DMS114 treated with DMSO at 0.1 percent for 48 hours (cell line): ENCODE measurements around the gene LKAAEAR1.
A peak's percentile ranks its signal among the peaks of the same experiment; 100 is the strongest.

Experiments used
- DNase-seq: peaks from one replicate; lab custom pipeline; 2025; ENCODE audit not compliant: unreplicated experiment; lab: John Stamatoyannopoulos, UW

Gene LKAAEAR1

GRCh38 chr20:64068386-64069208 lies 15.6 kb downstream of the LKAAEAR1 start:
- DNase-seq: no peak

GRCh38 chr20:64067733-64068307 lies 16.4 kb downstream of the LKAAEAR1 start:
- no peak for DNase-seq

- DNase-seq: no peak
These were observed 17.1 kb downstream of the LKAAEAR1 start for GRCh38 chr20:64067005-64067632.

- no peak for DNase-seq
These were observed 18.2 kb downstream of the LKAAEAR1 start for GRCh38 chr20:64065974-64066343.

- DNase-seq: no peak
These were observed 18.9 kb downstream of the LKAAEAR1 start for GRCh38 chr20:64065062-64065973.

GRCh38 chr20:64064145-64064698 lies 20.0 kb downstream of the LKAAEAR1 start:
- no peak for DNase-seq

GRCh38 chr20:64063389-64064144 lies 20.6 kb downstream of the LKAAEAR1 start:
- DNase-seq: no peak

GRCh38 chr20:64062596-64063388 lies 21.4 kb downstream of the LKAAEAR1 start, which contains the start of gene TCEA2:
Gene TCEA2 (plus strand): TSS chr20:64063198. CDS start chr20:64063313, 115 bp downstream.
- DNase-seq: peak; percentile 91

- DNase-seq: no peak
These were observed 22.0 kb downstream of the LKAAEAR1 start for GRCh38 chr20:64062276-64062595.

- no peak for DNase-seq
These were observed 25.7 kb downstream of the LKAAEAR1 start for GRCh38 chr20:64058536-64058935.

- DNase-seq: peak; percentile 31
These were observed 26.3 kb downstream of the LKAAEAR1 start for GRCh38 chr20:64057628-64058498.

- DNase-seq: no peak
These were observed 27.1 kb downstream of the LKAAEAR1 start for GRCh38 chr20:64056889-64057627.

- DNase-seq: no peak
These were observed 27.6 kb downstream of the LKAAEAR1 start for GRCh38 chr20:64056639-64056888.

GRCh38 chr20:64055893-64056638 lies 28.1 kb downstream of the LKAAEAR1 start:
- no peak for DNase-seq

- no peak for DNase-seq
These were observed 28.8 kb downstream of the LKAAEAR1 start for GRCh38 chr20:64055396-64055892.

GRCh38 chr20:64053841-64054661 lies 30.1 kb downstream of the LKAAEAR1 start:
- DNase-seq: no peak
